WI38 (cell line): ENCODE data around the gene GNAL.
"Not testable (repeated sequence)": the region's sequence is repeated elsewhere in the genome, so short reads cannot be mapped to it uniquely, and the experiment has no call there.

Experiments used
- H3K4me3 ChIP-seq: 2 replicates; pipeline ENCODE4 v1.5.1; 2011; ENCODE audit warnings: low read depth, mild to moderate bottlenecking, control low read depth, low read length
- TF ChIP-seq, protein P1 (sequence below): IDR thresholded peaks from 2 replicates; pipeline ENCODE4 v1.5.1; 2012; ENCODE audit warnings: low read depth, mild to moderate bottlenecking, control low read depth, low read length

GNAL gene

DNA sequence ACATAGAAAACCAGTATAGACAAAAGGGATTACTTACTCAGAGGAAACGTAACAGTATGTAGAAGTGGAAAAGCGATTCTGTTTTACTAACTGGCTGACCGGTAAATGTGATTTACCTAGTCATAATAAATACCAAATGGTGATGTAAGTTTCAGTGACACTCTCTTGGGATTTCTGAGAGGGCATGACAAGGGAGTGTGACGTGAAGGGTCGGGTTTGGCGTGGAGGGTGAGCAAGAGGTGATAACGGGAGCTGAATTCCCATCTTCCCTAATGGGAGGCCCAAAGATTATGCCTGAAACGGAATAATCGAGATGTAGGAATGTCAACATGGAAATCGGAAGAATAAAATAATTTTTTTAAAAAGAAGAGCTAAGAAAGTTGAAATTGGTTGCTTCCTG, 12.7 kb upstream of the GNAL start:
- TF ChIP-seq, protein P1, sequence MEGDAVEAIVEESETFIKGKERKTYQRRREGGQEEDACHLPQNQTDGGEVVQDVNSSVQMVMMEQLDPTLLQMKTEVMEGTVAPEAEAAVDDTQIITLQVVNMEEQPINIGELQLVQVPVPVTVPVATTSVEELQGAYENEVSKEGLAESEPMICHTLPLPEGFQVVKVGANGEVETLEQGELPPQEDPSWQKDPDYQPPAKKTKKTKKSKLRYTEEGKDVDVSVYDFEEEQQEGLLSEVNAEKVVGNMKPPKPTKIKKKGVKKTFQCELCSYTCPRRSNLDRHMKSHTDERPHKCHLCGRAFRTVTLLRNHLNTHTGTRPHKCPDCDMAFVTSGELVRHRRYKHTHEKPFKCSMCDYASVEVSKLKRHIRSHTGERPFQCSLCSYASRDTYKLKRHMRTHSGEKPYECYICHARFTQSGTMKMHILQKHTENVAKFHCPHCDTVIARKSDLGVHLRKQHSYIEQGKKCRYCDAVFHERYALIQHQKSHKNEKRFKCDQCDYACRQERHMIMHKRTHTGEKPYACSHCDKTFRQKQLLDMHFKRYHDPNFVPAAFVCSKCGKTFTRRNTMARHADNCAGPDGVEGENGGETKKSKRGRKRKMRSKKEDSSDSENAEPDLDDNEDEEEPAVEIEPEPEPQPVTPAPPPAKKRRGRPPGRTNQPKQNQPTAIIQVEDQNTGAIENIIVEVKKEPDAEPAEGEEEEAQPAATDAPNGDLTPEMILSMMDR: no peak
- H3K4me3 ChIP-seq: no peak overlapping the region

DNA sequence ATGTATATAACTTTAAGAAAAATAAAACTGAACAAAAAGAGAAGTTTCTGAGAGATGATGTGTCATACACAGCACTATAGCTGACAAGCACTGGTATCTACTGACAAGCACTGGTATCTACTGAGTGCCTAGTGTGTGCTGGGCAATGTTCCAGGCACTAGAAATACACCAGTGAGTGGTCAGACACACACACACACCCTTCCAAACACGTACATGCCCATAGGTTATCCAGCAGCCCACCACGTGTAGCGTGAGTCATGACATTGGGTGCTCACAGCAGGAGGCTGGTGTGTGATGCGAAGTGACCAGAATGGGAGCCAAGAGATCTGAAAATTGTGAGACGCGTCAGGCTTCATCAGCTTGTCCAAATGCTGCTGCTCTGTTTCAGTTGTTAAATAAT, 12.2 kb upstream of the GNAL start:
- H3K4me3 ChIP-seq: no peak overlapping the region
- TF ChIP-seq, protein P1: no peak

DNA sequence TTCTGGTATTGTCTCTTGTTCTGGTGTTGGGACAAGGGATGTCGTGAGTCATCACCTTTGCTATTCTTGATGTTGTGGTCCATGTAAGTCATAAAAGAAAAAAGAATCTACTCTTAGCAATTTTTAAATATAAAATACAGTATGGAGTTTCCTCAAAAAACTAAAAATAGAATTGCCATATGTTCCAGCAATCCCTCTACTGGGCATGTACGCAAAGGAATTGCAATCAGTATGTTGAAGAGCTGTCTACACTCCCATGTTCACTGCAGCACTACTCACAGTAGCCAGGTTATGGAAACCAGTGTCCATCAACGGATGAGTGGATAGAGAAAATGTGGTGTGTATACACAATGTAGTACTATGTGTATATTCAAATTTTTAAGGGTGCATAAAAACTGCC, 10.9 kb upstream of the GNAL start:
- TF ChIP-seq, protein P1: no peak
- no peak overlapping the region for H3K4me3 ChIP-seq

DNA sequence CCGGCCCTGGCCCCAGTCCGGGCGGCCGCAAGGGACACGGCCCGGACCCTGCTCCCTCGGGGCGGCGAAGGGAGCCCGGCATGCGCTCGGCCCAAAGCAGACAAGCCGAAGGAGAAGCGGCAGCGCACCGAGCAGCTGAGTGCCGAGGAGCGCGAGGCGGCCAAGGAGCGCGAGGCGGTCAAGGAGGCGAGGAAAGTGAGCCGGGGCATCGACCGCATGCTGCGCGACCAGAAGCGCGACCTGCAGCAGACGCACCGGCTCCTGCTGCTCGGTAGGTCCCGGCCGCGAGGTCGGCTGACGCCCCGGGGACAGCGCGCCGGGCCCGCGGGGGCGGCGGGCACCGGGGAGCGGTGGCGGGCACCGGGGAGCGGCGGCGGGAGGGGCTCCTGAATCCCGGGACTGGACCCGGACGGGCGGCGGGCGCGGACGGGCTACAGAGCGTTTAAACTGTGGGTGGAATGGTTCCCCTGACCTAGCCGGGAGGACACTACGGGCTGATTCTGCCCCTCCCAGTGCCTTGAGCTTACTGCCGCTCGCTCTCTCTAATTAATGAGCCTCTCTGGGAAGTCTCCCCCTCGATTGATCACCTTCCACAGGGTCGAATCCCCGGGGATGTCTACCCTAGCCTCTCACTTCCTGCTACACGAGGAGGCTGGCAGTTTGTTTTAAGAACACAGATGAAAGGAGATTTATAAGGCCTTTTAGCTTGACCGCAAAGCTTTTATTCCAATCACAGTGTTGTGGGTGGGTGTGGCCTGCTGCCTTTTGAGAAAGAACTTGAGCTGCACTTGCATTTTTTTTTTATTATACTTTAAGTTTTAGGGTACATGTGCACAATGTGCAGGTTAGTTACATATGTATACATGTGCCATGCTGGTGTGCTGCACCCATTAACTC, 853 bp downstream of the GNAL start:
- peak overlapping the region; percentile 56 for H3K4me3 ChIP-seq
- TF ChIP-seq, protein P1: no peak

DNA sequence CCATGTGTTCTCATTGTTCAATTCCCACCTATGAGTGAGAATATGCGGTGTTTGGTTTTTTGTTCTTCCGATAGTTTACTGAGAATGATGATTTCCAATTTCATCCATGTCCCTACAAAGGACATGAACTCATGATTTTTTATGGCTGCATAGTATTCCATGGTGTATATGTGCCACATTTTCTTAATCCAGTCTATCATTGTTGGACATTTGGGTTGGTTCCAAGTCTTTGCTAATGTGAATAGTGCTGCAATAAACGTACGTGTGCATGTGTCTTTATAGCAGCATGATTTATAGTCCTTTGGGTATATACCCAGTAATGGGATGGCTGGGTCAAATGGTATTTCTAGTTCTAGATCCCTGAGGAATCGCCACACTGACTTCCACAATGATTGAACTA, 1.6 kb downstream of the GNAL start:
- H3K4me3 ChIP-seq: not testable (repeated sequence)

DNA sequence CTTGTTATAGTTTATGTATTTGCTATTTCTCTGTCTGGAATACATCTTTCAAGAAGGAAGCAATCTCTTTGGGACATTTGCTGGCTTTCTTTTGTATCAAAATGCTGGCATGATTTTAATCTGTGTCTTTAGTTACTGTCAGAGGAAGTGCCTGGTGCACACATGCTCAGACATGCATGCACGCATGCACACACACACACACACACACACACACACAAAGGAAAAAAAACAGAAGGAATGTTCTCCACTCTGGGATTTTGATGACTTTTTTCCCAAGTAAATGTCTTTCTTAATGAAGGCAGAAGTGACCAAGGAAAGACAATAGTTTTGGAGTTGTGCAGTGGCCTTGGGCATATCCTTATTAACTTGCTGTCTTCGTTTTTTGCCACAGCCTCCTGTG, 6.7 kb downstream of the GNAL start:
- TF ChIP-seq, protein P1: no peak
- H3K4me3 ChIP-seq: no peak overlapping the region

DNA sequence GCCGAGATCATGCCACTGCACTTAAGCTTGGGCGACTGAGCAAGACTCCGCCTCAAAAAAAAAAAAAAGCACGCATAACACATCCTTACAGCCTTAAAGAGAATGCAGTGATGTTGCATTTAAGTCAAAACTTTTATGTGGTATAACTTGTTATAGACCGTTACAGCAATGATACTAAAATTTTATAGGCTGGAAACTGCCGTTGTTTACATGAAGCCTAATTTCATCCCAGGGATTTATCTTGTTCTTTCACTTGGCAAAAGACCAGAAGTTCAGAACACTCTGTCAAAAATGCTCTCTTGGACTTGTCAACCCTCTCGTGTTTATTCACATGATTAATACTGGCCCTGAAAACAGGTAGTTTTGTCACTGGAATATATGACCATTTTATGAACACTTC, 7.4 kb downstream of the GNAL start:
- TF ChIP-seq, protein P1: no peak
- H3K4me3 ChIP-seq: no peak overlapping the region

DNA sequence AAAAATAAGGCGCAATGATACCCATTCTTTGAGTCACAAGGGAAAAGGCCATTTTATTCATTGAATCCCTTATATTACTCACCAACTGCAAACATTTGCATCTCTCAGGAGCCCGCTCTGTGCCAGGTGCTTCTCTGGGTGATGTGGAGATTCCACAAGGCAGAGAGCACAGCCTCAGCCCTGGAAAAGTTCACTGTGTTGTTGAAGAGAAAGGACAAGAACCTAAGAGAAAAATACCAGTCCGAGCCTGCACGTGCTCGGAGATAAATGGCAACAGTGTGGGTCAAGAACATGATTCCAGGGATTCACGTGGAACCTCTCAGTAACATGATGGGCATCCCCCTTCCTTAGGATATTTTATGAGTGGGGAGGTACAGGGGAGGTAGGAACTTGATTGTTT, 11.8 kb downstream of the GNAL start:
- H3K4me3 ChIP-seq: no peak overlapping the region
- TF ChIP-seq, protein P1: no peak
